Caco-2 (cell line): ENCODE measurements around the gene SOBP. TPM values are rescaled to one million over a fixed set of nuclear protein-coding genes. Genes with fewer than 3 reads are reported as not detected.

Experiments
- BruUV-seq: library from RNA; stranded (reverse); fragments of 400-500 nt; replicated peaks from 2 replicates; lab custom pipeline; 2021; lab: Mats Ljungman, UMichigan
- CTCF ChIA-PET: fragments of 300-600 bp; sonication (Branson Sonifier 250); formaldehyde crosslinking; loops from one replicate; lab custom pipeline; 2022; ENCODE audit warnings: antibody characterized with exemption; lab: Charles Lee
- POLR2A ChIA-PET: fragments of 300-600 bp; sonication (Branson Sonifier 250); formaldehyde crosslinking; loops from one replicate; lab custom pipeline; 2022; ENCODE audit warnings: antibody characterized with exemption; lab: Charles Lee
- DNase-seq, 2 experiments: peaks; one replicate each; pipeline versions ENCODE4 v3.0.0 to v3.0.0-alpha.2; 2020 to 2022
- H3K27me3 ChIP-seq: replicated peaks from 2 replicates; pipeline ENCODE4 v1.6.0; 2011; ENCODE audit warnings: low read length; ENCODE audit not compliant: control insufficient read depth, insufficient read depth
- H3K36me3 ChIP-seq: 2 replicates; pipeline ENCODE4 v1.5.1; 2011; ENCODE audit warnings: low read length; ENCODE audit not compliant: control insufficient read depth, insufficient read depth
- H3K4me1 ChIP-seq: fragments of 250-450 bp; sonication (Bioruptor Pico); 2 replicates; pipeline ENCODE4 v1.5.1; 2020; ENCODE audit warnings: mild to moderate bottlenecking
- H3K4me3 ChIP-seq: 2 replicates; pipeline ENCODE4 v1.5.1; 2011; ENCODE audit warnings: low read depth, mild to moderate bottlenecking, control low read depth, low read length
- H3K9me3 ChIP-seq: fragments of 250-450 bp; sonication (Bioruptor Pico); 2 replicates; pipeline ENCODE4 v1.5.1; 2020; ENCODE audit warnings: mild to moderate bottlenecking, moderate library complexity
- H3K27ac Mint-ChIP-seq: one replicate; pipeline ENCODE4 v1.8.0; 2022; ENCODE audit warnings: mixed read lengths; ENCODE audit not compliant: unreplicated experiment
- H3K27me3 Mint-ChIP-seq: one replicate; pipeline ENCODE4 v1.8.0; 2022; ENCODE audit warnings: mixed read lengths; ENCODE audit not compliant: insufficient read depth, unreplicated experiment
- H3K36me3 Mint-ChIP-seq: one replicate; pipeline ENCODE4 v1.8.0; 2022; ENCODE audit warnings: mild to moderate bottlenecking, mixed read lengths; ENCODE audit not compliant: insufficient read depth, unreplicated experiment
- H3K4me1 Mint-ChIP-seq: one replicate; pipeline ENCODE4 v1.8.0; 2022; ENCODE audit warnings: low read depth, mixed read lengths; ENCODE audit not compliant: unreplicated experiment
- H3K4me3 Mint-ChIP-seq: one replicate; pipeline ENCODE4 v1.8.0; 2022; ENCODE audit warnings: mild to moderate bottlenecking, moderate library complexity, mixed read lengths; ENCODE audit not compliant: unreplicated experiment
- H3K9me3 Mint-ChIP-seq: one replicate; pipeline ENCODE4 v1.8.0; 2022; ENCODE audit warnings: mixed read lengths; ENCODE audit not compliant: unreplicated experiment
- intact Hi-C: fragments of 100-400 bp; cut with micrococcal nuclease; formaldehyde crosslinking; loops from one replicate; pipeline ENCODE4 v1.10.0; 2022; ENCODE audit not compliant: unreplicated experiment
- total RNA-seq: library from RNA; stranded (reverse); gene quantifications from 2 replicates; pipeline ENCODE4 v1.2.3, GENCODE V29; 2022
- TF ChIP-seq, protein P1 (sequence below), 2 experiments: fragments of 200-600 bp in 1 of 2; IDR thresholded peaks; 1 replicate in 1 of 2; 2 replicates in 1 of 2; pipeline versions ENCODE4 v1.5.1 to v1.8.0; 2011 to 2022; ENCODE audit warnings: antibody characterized with exemption in 1 of 2, control low read depth in 1 of 2, inconsistent platforms in 1 of 2, low read depth in 1 of 2, low read length in 1 of 2, mild to moderate bottlenecking in 1 of 2, moderate library complexity in 1 of 2; ENCODE audit not compliant: insufficient read depth in 1 of 2, severe bottlenecking in 1 of 2, unreplicated experiment in 1 of 2

Gene SOBP
- total RNA-seq, 1 experiment from 2014 or later: not detected

DNA sequence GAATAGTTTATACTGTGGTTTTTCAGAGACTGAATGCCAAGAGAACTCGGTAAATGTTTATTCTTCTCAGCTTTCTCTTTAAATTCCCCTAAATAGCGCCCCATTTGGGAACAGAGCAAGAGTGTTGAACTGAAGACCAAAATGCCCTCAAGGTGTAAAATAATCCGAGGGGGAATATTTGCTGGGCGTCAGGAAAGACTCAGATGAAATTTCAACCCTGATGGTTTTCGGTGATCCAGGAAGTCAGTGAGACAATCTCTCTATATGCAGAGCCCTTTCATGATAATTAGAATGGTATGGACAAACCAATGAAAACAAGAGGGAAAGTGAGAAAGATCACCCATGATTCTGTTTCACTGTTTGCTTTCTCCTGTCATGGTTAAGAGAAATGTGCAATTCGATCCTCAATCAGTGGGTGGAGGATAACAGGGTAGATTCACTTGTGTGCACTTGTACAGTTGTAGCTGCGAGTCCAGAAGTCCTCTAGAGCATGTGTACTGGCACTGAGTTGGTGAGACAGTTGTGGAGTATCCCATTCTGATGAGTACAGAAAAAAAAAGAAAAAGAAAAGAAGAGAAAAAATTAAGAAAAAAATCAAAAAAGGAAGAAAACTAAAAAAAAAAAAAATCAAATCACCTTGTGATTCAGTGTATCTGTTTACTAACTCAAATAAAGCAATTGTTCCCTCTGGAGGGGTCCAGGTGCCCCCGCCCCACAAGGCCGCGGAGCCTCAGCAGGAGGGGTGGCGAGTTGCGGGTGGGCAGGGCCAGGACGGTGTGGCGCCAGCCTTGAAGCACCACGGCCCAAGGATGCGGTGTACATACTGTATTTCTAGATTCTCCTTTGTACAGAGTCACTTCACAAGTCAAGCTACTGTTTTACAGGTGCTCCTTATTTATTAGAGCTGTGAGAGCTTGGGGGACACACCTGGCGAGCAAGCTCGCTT, 169.3 kb downstream of the SOBP start:
- Mint-ChIP-seq H3K4me1 (peaks cover 7% of the 10 kb centered on the region), H3K27ac (no peak overlapping the region), H3K27me3 (peaks cover 6% of the 10 kb centered on the region), H3K36me3 (no peaks in the 10 kb centered on the region), H3K4me3 (no peak overlapping the region), H3K9me3 (no peaks in the 10 kb centered on the region)
- POLR2A ChIA-PET: no interaction called here
- H3K9me3 ChIP-seq: no peaks in the 10 kb centered on the region
- TF ChIP-seq, protein P1, sequence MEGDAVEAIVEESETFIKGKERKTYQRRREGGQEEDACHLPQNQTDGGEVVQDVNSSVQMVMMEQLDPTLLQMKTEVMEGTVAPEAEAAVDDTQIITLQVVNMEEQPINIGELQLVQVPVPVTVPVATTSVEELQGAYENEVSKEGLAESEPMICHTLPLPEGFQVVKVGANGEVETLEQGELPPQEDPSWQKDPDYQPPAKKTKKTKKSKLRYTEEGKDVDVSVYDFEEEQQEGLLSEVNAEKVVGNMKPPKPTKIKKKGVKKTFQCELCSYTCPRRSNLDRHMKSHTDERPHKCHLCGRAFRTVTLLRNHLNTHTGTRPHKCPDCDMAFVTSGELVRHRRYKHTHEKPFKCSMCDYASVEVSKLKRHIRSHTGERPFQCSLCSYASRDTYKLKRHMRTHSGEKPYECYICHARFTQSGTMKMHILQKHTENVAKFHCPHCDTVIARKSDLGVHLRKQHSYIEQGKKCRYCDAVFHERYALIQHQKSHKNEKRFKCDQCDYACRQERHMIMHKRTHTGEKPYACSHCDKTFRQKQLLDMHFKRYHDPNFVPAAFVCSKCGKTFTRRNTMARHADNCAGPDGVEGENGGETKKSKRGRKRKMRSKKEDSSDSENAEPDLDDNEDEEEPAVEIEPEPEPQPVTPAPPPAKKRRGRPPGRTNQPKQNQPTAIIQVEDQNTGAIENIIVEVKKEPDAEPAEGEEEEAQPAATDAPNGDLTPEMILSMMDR (IDR thresholded peaks at IDR 0.05; ENCODE audit: insufficient read depth in 1 of 2, low read depth in 1 of 2, low read length in 1 of 2, severe bottlenecking in 1 of 2, unreplicated experiment in 1 of 2): no peak
- BruUV-seq: no TSS peak
- no peak for DNase-seq
- no peak overlapping the region for H3K4me3 ChIP-seq
- intact Hi-C loops: loop anchor here (10.0 kb wide), 1 partner anchor 504 kb away; no protein-coding TSS in a partner anchor
- H3K36me3 ChIP-seq: no peaks in the 10 kb centered on the region
- H3K4me1 ChIP-seq: no peaks in the 10 kb centered on the region
- CTCF ChIA-PET: interaction anchor here (0.6 kb wide), 1 partner anchor 272 kb away, joined by 3 read pairs; no protein-coding TSS in a partner anchor
- H3K27me3 ChIP-seq: no peaks in the 10 kb centered on the region

GRCh38 chr6:107660839-107661238, 170.9 kb downstream of the SOBP start:
- peaks cover 8% of the 10 kb centered on the region for H3K4me1 Mint-ChIP-seq
- H3K4me1 ChIP-seq: no peaks in the 10 kb centered on the region
- no peaks in the 10 kb centered on the region for H3K9me3 ChIP-seq
- DNase-seq: no peak
- no peaks in the 10 kb centered on the region for H3K27me3 ChIP-seq
- H3K4me3 ChIP-seq: no peak overlapping the region
- H3K27me3 Mint-ChIP-seq: peaks cover 6% of the 10 kb centered on the region
- BruUV-seq: no TSS peak
- ChIA-PET POLR2A (no interaction called here), CTCF (no interaction called here)
- intact Hi-C loops: no loop called here
- H3K9me3 Mint-ChIP-seq: no peaks in the 10 kb centered on the region
- no peaks in the 10 kb centered on the region for H3K36me3 Mint-ChIP-seq
- TF ChIP-seq, protein P1 (IDR thresholded peaks at IDR 0.05; ENCODE audit: insufficient read depth in 1 of 2, low read depth in 1 of 2, low read length in 1 of 2, severe bottlenecking in 1 of 2, unreplicated experiment in 1 of 2): no peak
- no peaks in the 10 kb centered on the region for H3K36me3 ChIP-seq
- H3K4me3 Mint-ChIP-seq: no peak overlapping the region
- H3K27ac Mint-ChIP-seq: no peak overlapping the region

- H3K4me3 ChIP-seq: no peak overlapping the region
- H3K36me3 ChIP-seq: no peaks in the 10 kb centered on the region
- CTCF ChIA-PET: no interaction called here
- no peaks in the 10 kb centered on the region for H3K9me3 ChIP-seq
- no peaks in the 10 kb centered on the region for H3K9me3 Mint-ChIP-seq
- H3K27ac Mint-ChIP-seq: no peak overlapping the region
- BruUV-seq: no TSS peak
- H3K27me3 Mint-ChIP-seq: peaks cover 6% of the 10 kb centered on the region
- H3K36me3 Mint-ChIP-seq: no peaks in the 10 kb centered on the region
- DNase-seq: no peak
- H3K27me3 ChIP-seq: no peaks in the 10 kb centered on the region
- no peak overlapping the region for H3K4me3 Mint-ChIP-seq
- TF ChIP-seq, protein P1 (IDR thresholded peaks at IDR 0.05; ENCODE audit: insufficient read depth in 1 of 2, low read depth in 1 of 2, low read length in 1 of 2, severe bottlenecking in 1 of 2, unreplicated experiment in 1 of 2): no peak
- H3K4me1 ChIP-seq: no peaks in the 10 kb centered on the region; the same call in 1 of the 2 replicates
- H3K4me1 Mint-ChIP-seq: peaks cover 12% of the 10 kb centered on the region
- intact Hi-C loops: no loop called here
- POLR2A ChIA-PET: no interaction called here
These were observed 171.4 kb downstream of the SOBP start for GRCh38 chr6:107661291-107661690.
